GM10266 (cell line): ENCODE results near the gene ALKBH1.

Experiments
- DNase-seq: peaks from one replicate; pipeline ENCODE4 v3.0.0; 2012; ENCODE audit errors: extremely low spot score
- TF ChIP-seq, protein P1 (sequence below): IDR thresholded peaks from 2 replicates; pipeline ENCODE4 v1.5.1; 2012; ENCODE audit warnings: mild to moderate bottlenecking, low read depth; ENCODE audit not compliant: control insufficient read depth, insufficient read depth; ENCODE audit errors: missing control alignments

ALKBH1 gene

DNA sequence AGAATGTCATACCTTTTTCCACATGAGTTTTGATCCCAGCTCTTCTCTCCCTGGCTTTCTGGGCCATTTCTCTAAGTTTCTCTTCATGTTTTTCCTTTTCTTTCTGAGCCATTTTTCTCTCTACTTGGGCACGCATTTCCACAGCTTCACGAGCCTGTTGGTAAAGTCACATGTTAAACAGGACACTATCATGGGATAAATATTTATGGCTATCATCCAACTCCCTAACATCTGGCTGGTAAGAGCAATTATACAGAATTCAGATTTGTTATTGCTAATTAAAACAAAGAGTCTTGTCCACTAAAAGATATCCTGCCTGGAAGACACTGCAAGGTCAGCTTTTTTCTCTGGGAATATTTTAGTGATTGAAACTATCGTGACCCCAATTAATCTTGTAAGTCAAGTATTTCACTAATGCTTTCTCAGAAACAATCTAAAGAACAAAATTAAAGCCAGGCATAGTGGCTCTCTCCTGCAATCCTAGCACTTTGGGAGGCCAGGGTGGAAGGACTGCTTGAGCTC lies 23.2 kb upstream of the ALKBH1 start:
- TF ChIP-seq, protein P1, sequence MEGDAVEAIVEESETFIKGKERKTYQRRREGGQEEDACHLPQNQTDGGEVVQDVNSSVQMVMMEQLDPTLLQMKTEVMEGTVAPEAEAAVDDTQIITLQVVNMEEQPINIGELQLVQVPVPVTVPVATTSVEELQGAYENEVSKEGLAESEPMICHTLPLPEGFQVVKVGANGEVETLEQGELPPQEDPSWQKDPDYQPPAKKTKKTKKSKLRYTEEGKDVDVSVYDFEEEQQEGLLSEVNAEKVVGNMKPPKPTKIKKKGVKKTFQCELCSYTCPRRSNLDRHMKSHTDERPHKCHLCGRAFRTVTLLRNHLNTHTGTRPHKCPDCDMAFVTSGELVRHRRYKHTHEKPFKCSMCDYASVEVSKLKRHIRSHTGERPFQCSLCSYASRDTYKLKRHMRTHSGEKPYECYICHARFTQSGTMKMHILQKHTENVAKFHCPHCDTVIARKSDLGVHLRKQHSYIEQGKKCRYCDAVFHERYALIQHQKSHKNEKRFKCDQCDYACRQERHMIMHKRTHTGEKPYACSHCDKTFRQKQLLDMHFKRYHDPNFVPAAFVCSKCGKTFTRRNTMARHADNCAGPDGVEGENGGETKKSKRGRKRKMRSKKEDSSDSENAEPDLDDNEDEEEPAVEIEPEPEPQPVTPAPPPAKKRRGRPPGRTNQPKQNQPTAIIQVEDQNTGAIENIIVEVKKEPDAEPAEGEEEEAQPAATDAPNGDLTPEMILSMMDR: no peak
- DNase-seq: no peak

DNA sequence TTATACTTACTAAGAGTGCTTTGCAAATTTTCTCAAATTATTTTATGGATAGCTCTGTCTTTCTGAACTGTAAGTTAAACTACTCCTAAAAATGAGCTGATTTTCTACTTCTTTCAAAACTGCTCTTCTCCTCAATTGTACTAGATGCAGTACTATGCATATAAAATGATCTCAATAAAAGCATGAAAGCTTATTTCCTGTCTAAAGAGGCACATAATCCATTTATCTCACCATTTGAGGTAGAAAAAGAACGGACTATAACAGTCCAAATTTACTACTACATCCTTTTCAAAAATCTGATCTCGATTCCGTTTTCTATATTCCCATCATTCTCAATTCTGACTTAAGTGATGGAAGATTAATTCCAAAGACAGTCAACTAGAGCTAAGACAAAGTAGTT lies 14.5 kb upstream of the ALKBH1 start:
- no peak for DNase-seq
- TF ChIP-seq, protein P1: no peak

DNA sequence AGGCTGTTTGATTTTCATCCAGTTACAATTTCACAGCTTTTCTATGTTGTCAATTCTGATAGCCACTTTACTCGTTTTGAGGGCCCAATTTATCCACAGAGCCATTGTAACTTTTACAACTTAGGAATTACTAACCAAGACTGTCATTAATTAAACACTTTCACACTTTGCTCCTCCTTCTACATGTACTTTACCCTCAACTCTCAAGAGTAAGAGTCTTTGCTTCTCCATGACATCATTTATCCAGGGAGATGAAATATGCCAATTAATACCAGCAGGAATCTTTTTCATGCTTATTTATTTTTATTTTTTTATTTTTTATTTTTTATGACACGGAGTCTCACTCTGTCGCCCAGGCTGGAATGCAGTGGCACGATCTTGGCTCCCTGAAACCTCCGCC lies 13.6 kb upstream of the ALKBH1 start:
- TF ChIP-seq, protein P1: no peak
- DNase-seq: no peak

DNA sequence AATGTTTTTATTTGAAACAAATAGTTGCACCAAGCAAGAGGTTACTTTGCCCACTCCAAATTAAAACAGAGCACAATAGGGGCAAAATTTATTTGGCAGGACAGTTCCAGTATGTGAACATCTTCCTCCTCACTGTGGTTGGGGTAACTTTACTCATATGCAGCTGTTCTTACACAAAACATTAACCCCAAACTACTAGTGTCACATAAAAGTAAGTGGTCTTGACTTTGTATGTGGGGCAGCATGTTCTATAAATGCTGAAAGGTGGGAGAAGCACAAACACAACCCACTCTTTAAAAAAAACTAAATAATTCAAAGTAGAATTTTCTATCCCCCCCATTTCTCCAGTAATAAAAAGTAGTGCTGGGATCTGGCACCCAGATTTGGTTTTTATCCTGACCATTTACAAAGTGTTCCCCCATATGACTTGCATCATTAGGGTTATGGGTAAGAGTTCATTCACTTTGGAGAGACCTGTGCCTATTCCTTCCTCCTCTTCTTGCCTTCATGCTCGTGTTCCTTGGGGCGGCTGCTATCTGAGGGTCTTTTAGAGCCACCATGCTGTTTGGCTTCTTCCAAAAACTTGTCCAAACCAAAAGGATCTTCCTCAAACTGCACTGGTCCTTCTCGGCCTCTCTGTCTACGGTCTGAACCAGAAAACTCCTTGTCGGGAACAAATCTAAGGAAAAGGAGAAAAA lies 9.9 kb upstream of the ALKBH1 start:
- TF ChIP-seq, protein P1: no peak
- no peak for DNase-seq

DNA sequence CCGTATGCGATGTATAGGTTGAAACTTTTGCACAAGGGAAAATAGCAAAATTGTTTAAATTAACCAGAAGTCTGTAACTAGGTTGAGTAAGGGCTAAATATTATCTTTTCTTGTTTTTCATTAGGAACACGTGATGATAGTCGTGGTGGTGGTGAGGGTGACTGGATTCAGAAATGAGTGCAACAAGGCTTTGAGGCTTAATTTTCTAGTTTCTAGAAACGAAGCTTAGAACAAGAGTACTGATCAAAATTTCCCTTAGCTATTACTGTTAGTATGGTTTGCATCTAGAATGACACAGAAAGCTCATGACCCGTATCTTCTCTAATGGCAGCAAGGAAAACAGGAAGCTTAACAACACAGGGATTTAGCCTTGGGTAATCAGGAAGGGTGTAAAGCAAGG lies 7.1 kb upstream of the ALKBH1 start:
- TF ChIP-seq, protein P1: no peak
- no peak for DNase-seq

DNA sequence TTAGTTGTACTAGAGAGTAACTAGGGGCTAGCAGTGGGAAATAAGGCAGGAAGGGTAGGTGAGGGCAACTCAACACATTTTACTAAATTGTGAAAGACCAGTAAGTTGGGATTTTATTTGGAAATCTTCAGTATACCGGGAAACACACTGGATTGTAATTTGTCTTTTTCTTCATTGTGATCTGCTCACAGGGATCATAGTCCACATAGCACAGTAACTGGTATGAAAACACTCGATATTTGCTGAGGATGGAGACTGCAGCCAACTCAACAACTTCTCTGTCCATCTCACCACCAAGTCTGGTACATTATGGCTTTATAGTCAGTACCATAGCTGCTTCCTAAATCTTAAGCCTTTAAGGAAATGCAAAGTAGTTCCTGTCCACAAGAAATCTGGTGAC lies 2.5 kb upstream of the ALKBH1 start:
- DNase-seq: no peak
- TF ChIP-seq, protein P1: no peak

DNA sequence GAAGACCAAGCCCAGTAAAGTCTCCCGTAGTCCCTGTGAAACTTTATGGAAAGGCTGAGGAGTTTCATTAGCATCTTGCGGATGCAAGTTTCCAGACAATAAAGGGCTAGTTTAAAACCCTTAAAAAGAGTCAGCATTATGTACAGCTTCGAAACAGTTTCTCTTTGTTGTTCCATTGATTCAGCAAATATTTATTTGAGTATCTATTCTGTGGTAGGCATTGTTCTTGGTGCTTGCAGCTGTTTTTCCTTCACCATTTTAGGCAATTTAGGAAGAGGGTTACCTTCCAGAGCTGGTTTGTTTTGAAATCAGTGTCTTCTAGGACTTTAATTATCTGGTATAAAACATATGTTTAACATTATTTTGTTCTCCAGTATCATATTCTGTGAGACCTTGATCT lies 1.6 kb upstream of the ALKBH1 start:
- no peak for DNase-seq
- TF ChIP-seq, protein P1: no peak
